Lower leg skin (tissue), 3 donors: ENCODE results near the gene TFDP1.

Experiments used
- POLR2A ChIP-seq, 2 donors: fragments of 450-650 bp; IDR thresholded peaks; one replicate each; pipeline ENCODE4 v1.6.1; 2016 to 2017; ENCODE audit warnings: antibody characterized with exemption in 2 of 2, mild to moderate bottlenecking in 1 of 2, moderate library complexity in 1 of 2
- TF ChIP-seq, protein P1 (sequence below), 3 donors: fragments of 450-650 bp; IDR thresholded peaks; one replicate each; pipeline ENCODE4 v1.5.1; 2016; ENCODE audit warnings: antibody characterized with exemption in 3 of 3, mild to moderate bottlenecking in 3 of 3, moderate library complexity in 2 of 3

DNA sequence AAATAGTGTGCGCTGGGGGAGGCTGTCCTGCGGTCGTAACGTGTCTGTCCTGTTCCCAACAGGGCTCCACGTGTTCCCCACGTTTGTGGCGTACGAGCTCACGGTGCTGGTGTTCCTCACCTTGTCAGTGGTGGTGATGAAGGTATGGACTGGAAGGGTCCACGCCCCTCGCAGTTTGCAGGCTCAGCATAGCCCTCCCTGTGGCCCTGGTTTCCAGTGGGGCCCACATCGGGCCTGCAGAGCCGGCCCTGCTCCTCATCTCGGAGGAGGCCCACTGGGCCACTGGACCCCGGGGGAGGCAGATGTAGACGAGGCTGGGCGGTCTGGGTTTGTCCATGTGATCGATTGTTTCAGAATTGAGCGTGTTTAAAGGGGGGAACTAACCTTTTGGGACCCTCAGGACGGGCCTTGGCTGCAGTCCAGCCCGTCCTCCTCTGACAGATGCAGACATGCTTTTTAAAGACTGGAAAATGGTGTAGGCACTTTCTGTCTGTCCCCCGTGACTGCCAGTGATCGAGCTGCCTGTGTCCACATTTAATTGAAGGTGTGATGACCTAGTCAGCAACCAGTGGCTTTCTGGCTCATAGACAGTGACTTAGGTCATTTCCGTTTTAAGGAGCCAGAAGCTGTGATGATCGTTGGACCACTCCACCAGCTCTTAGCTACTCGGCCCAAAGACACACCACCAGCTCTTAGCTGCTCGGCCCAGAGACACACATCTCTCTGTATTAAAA, 37.1 kb upstream of the TFDP1 start:
- TF ChIP-seq, protein P1, sequence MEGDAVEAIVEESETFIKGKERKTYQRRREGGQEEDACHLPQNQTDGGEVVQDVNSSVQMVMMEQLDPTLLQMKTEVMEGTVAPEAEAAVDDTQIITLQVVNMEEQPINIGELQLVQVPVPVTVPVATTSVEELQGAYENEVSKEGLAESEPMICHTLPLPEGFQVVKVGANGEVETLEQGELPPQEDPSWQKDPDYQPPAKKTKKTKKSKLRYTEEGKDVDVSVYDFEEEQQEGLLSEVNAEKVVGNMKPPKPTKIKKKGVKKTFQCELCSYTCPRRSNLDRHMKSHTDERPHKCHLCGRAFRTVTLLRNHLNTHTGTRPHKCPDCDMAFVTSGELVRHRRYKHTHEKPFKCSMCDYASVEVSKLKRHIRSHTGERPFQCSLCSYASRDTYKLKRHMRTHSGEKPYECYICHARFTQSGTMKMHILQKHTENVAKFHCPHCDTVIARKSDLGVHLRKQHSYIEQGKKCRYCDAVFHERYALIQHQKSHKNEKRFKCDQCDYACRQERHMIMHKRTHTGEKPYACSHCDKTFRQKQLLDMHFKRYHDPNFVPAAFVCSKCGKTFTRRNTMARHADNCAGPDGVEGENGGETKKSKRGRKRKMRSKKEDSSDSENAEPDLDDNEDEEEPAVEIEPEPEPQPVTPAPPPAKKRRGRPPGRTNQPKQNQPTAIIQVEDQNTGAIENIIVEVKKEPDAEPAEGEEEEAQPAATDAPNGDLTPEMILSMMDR (IDR thresholded peaks at IDR 0.05): no peak
- TF ChIP-seq POLR2A (IDR thresholded peaks at IDR 0.05): no peak
